WTC11 (cell line): Measurements from ENCODE around the gene TMEM121.

Source experiments
- ATF3 ChIP-seq: sonication (generic); formaldehyde crosslinking; conservative IDR thresholded peaks from 2 replicates; pipeline ENCODE4 v1.8.1; 2022; ENCODE audit warnings: mild to moderate bottlenecking, missing genetic modification reagents
- ATF6 ChIP-seq: sonication (generic); formaldehyde crosslinking; IDR thresholded peaks from 2 replicates; pipeline ENCODE4 v1.8.1; 2023; ENCODE audit warnings: mild to moderate bottlenecking, missing genetic modification reagents
- CDX4 ChIP-seq: fragments of 250-450 bp; sonication (Bioruptor Pico); IDR thresholded peaks from 2 replicates; pipeline ENCODE4 v1.9.0; 2021; ENCODE audit warnings: moderate library complexity, mild to moderate bottlenecking, inconsistent platforms, borderline replicate concordance
- CREB1 ChIP-seq: sonication (generic); formaldehyde crosslinking; IDR thresholded peaks from 2 replicates; pipeline ENCODE4 v1.8.0; 2023; ENCODE audit warnings: mild to moderate bottlenecking, missing genetic modification reagents
- CREM ChIP-seq: sonication (generic); formaldehyde crosslinking; IDR thresholded peaks from 2 replicates; pipeline ENCODE4 v1.8.1; 2022; ENCODE audit warnings: mild to moderate bottlenecking, missing genetic modification reagents, moderate library complexity
- CTCF ChIP-seq: fragments of 200-600 bp; IDR thresholded peaks from 2 replicates; pipeline ENCODE4 v1.8.0; 2022; ENCODE audit warnings: antibody characterized with exemption
- E2F1 ChIP-seq: sonication (generic); formaldehyde crosslinking; IDR thresholded peaks from 2 replicates; pipeline ENCODE4 v1.8.0; 2022; ENCODE audit warnings: mild to moderate bottlenecking, missing genetic modification reagents
- IRF1 ChIP-seq: sonication (generic); formaldehyde crosslinking; IDR thresholded peaks from 2 replicates; pipeline ENCODE4 v1.8.0; 2023; ENCODE audit warnings: missing genetic modification reagents
- USF1 ChIP-seq: sonication (generic); formaldehyde crosslinking; IDR thresholded peaks from 2 replicates; pipeline ENCODE4 v1.8.0; 2022; ENCODE audit warnings: mild to moderate bottlenecking, missing genetic modification reagents
- ZNF512 ChIP-seq: sonication (generic); formaldehyde crosslinking; IDR thresholded peaks from 2 replicates; pipeline ENCODE4 v1.8.1; 2022; ENCODE audit warnings: missing genetic modification reagents, borderline replicate concordance

GRCh38 chr14:105476831-105477659 is 49.3 kb upstream of the TMEM121 start:
- TF ChIP-seq CDX4 (no peak), ATF3 (CRISPR knock-in tag) (no peak), CTCF (no peak), CREM (CRISPR knock-in tag) (no peak), IRF1 (no peak), ATF6 (no peak), E2F1 (CRISPR knock-in tag) (no peak), CREB1 (CRISPR knock-in tag) (no peak), USF1 (CRISPR knock-in tag) (no peak), ZNF512 (CRISPR knock-in tag) (no peak)
